GM19452 (cell line): Measurements from ENCODE around the gene MPP3.
"Not testable (repeated sequence)": the region's sequence is repeated elsewhere in the genome, so short reads cannot be mapped to it uniquely, and the experiment has no call there.

ENCODE experiments used
- ATAC-seq: cut with Tn5 transposase; IDR thresholded peaks from one replicate; pipeline ENCODE4 v1.9.1; 2021; ENCODE audit not compliant: unreplicated experiment

The MPP3 gene

DNA sequence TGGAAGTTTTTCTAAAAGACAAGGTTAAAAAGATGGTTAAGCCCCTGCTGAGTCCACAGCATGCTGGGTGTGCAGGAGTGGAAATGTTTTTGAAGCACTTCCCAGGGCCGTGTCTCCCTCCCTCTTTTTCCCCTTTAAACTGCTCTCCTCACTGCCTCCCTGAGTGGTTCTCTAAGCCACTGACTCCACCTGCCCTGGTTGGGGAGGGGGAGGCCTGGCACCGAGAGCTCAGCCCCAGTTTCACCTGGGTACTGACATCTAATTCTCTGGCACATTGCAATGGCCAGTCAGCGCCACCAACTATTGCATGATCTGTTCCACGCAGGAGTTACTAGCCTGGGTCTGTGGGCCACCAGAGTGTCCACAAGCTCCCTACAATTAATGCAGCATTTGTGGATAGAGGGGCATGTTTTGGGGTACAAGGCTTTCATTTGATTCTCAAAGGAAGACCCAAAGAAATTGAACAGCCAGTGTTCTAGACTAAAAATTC, 22.7 kb downstream of the MPP3 start:
- ATAC-seq = no peak

GRCh38 chr17:43809121-43809520, 23.8 kb downstream of the MPP3 start:
- no peak for ATAC-seq

DNA sequence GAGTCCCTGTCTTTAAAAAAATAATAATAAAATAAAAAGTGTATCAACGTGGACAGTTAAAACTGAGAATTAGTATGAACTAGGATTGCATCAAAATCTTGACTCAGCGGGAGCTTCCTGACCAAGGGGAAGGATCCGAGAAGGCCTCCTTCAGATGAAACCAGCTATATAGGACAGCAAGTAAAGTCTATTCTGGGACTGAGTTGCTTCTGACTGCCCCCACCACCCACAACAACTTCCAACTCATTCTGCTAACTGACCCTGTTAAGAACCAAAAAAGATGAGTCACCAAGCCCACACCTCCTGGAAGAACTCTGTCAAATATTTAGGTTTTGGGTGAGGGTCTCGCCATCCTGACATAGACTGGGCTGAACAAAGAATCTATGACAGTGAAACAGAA, 24.9 kb downstream of the MPP3 start:
- ATAC-seq = no peak

GRCh38 chr17:43805117-43805516, 27.8 kb downstream of the MPP3 start:
- ATAC-seq = no peak

DNA sequence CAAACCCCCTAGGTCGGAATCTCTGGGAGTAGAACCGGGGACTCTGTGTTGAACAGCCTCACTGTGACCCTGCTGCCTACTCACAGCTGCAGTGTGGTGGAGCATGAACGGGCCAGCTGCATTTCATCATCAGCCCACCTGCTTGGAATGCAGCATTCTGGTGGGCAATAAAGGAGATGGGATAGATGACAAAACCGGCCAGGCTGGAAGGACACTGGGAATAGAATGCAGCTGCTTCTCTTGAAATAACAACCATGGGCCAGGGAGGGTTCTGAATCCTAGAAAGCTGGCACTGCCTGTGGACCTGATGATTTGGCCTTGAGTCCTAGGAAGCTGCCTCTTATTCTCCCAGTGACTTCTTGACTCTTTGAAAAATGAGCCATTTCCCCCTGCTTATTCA, 29.2 kb downstream of the MPP3 start:
- no peak for ATAC-seq

GRCh38 chr17:43801844-43802243, 31.1 kb downstream of the MPP3 start:
- no peak for ATAC-seq

GRCh38 chr17:43800736-43801135, 32.2 kb downstream of the MPP3 start:
- no peak for ATAC-seq

GRCh38 chr17:43799047-43799446, 33.9 kb downstream of the MPP3 start:
- ATAC-seq = no peak

GRCh38 chr17:43798024-43798423, 34.9 kb downstream of the MPP3 start:
- ATAC-seq = not testable (repeated sequence)

- ATAC-seq = not testable (repeated sequence)
Measured at GRCh38 chr17:43792668-43793067, 40.3 kb downstream of the MPP3 start.

DNA sequence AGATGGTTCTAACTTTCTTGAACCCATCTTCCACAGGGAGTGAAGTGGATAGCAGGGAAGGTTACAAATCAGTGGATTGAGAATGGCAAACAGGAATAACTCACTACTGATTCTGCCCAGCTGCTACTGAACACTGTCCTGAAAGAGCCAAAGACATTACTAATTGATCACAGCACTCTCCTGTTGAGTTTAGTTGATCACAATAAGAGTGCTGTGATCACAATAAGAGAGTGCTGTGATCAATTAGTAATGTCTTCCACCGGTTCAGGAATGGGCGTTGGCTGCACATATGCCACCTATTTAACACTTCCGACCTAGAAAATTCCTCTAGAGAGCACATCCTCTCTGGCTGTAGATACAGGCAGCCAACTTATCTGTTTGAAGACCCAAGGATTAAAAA, 41.4 kb downstream of the MPP3 start:
- no peak for ATAC-seq

DNA sequence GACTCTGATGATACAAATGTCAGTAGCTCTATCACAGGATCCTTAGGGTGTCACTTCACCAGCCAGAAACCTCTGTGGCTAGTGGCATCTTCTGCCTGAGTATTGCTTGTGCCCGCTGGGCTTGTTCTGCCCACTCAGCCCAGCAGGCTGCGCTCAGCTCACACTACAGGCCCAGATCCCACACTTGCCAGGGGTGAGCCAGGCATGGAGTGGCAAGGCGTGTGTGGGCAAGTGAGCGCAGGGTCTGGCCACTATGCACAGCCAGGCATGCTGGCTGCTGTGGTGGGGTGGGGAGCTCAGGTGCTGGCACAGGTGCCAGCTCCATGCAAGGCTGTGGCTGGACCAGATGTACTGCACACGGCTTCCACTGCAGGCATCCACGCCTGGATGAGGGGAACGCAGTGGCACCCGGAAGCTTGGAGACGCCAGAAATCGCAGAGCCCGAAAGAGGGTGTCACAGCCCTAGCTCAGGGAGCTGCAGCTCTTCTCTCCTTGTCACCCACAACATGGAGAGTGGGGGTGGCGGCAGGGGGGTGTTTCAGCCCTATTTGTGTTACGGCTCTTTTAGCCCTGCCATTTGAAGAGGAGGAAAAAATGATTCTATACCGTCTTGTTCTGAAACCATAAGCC, 42.5 kb downstream of the MPP3 start:
- ATAC-seq = no peak

DNA sequence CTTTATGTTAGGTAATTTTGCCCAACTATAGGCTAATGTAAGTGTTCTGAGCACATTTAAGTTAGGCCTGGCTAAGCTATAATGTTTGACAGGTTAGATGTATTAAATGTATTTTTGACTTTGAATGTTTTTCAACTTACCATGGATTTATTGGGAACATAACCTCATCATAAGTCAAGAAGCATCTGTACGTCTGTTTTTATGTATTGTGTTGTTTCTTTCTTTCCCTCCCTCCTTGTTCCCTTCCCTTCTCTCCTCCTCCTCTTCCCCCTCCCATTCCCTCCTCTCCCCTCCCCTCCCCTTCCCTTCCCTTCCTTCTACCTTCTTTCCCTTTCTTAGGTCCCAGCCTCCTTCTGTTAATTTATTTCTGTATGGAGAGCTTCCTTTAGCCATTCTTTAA, 43.5 kb downstream of the MPP3 start:
- no peak for ATAC-seq

GRCh38 chr17:43788540-43788939, 44.4 kb downstream of the MPP3 start:
- ATAC-seq = no peak

- no peak for ATAC-seq
Measured at GRCh38 chr17:43787728-43788127, 45.2 kb downstream of the MPP3 start.

- no peak for ATAC-seq
Measured at GRCh38 chr17:43784628-43785101, 48.3 kb downstream of the MPP3 start.

GRCh38 chr17:43784068-43784467, 48.9 kb downstream of the MPP3 start:
- no peak for ATAC-seq

- no peak for ATAC-seq
Measured at GRCh38 chr17:43782913-43783680, 49.8 kb downstream of the MPP3 start.

DNA sequence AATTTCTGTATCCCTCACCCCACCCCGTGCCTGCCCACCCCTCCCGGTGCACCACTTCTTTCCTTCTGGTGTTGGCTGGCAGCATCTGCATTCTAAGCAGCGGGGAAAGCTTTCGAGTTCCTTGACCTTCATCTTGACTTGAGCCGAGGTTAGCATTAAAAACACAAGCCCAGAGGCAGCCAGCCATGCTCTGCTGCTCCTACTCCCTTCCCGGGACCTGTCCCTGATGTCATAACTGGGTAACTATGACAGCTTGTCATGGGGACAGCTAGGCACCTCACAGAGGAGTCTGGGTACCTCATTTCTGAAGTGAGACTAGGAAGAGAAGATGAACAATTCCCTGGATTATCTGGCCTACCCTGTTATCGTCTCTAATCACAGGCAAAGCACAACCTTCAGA, 52.8 kb downstream of the MPP3 start, which contains the start of gene CFAP97D1:
CFAP97D1 (plus strand) TSS at position 301 of the 400 bp plus-strand sequence; CDS start at position 329, 28 bp downstream.
- ATAC-seq = no peak

GRCh38 chr17:43779145-43780125, 53.5 kb downstream of the MPP3 start:
- no peak for ATAC-seq
